ENCODE measurements around the gene RTN3. TPM values are rescaled to one million over a fixed set of nuclear protein-coding genes. Genes with fewer than 3 reads are reported as not detected.

The RTN3 gene
- total RNA-seq, 1 experiment from 2014 or later, result 145 TPM

DNA sequence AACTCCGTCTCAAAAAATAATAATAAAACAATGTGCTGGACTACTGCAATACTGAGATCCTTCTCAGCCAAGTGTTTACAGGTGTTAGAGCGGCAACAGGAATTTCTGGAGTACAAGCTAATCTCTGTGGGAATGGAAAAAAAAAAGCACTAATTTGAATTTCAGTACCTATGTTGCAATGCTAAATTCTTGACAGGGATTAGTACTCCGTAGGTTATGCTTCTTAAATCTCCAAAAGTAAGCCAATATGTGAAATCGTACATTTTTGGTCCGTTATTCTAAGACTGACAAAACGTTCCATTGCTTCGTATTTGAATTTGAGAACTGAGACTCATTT lies 11.2 kb upstream of the RTN3 start:
- BruUV-seq (replicated peaks), result TSS peak; percentile 92
- ChIA-PET POLR2A (no interaction called here), CTCF (interaction anchor here (1.6 kb wide), 1 partner anchor 68 kb away, joined by 6 read pairs; no protein-coding TSS in a partner anchor)
- intact Hi-C loops (cut with micrococcal nuclease; ENCODE audit: unreplicated experiment) (no loop called here), in situ Hi-C loops (cut with HindIII; ENCODE audit: low pct_unique_long_range_greater_than_20kb, low sequenced_read_pairs) (no loop called here)
- DNase-seq (ENCODE audit: low read depth, low spot score), result no peak
- Histone ChIP-seq H3K36me3 (ENCODE audit: control insufficient read depth, insufficient read depth, low read length) (no peaks in the 10 kb centered on the region), H3K4me3 (ENCODE audit: low read depth in 2 of 2, low read length in 2 of 2) (peak overlapping the region; percentile 72 to 88), H3K27ac (ENCODE audit: low read length) (peak overlapping the region; percentile 97), H3K27me3 (ENCODE audit: control insufficient read depth, insufficient read depth, low read length) (no peaks in the 10 kb centered on the region), H3K4me1 (ENCODE audit: control insufficient read depth, insufficient read depth, low read length) (peaks cover 16% of the 10 kb centered on the region), H3K9me3 (ENCODE audit: control insufficient read depth, insufficient read depth, low read depth, low read length) (no peaks in the 10 kb centered on the region)
- TF ChIP-seq POLR2AphosphoS5 (IDR thresholded peaks at IDR 0.05; ENCODE audit: low read depth, low read length) (no peak), TCF7L2 (IDR thresholded peaks at IDR 0.05; ENCODE audit: low read depth, low read length) (no peak), SIN3A (IDR thresholded peaks at IDR 0.05; ENCODE audit: borderline replicate concordance, insufficient read depth, low read depth, low read length) (no peak)
- TF ChIP-seq, protein P1, sequence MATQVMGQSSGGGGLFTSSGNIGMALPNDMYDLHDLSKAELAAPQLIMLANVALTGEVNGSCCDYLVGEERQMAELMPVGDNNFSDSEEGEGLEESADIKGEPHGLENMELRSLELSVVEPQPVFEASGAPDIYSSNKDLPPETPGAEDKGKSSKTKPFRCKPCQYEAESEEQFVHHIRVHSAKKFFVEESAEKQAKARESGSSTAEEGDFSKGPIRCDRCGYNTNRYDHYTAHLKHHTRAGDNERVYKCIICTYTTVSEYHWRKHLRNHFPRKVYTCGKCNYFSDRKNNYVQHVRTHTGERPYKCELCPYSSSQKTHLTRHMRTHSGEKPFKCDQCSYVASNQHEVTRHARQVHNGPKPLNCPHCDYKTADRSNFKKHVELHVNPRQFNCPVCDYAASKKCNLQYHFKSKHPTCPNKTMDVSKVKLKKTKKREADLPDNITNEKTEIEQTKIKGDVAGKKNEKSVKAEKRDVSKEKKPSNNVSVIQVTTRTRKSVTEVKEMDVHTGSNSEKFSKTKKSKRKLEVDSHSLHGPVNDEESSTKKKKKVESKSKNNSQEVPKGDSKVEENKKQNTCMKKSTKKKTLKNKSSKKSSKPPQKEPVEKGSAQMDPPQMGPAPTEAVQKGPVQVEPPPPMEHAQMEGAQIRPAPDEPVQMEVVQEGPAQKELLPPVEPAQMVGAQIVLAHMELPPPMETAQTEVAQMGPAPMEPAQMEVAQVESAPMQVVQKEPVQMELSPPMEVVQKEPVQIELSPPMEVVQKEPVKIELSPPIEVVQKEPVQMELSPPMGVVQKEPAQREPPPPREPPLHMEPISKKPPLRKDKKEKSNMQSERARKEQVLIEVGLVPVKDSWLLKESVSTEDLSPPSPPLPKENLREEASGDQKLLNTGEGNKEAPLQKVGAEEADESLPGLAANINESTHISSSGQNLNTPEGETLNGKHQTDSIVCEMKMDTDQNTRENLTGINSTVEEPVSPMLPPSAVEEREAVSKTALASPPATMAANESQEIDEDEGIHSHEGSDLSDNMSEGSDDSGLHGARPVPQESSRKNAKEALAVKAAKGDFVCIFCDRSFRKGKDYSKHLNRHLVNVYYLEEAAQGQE (IDR thresholded peaks at IDR 0.05; ENCODE audit: insufficient read depth in 1 of 2, low read depth in 2 of 2, low read length in 1 of 2), result no peak
- TF ChIP-seq, protein P2, sequence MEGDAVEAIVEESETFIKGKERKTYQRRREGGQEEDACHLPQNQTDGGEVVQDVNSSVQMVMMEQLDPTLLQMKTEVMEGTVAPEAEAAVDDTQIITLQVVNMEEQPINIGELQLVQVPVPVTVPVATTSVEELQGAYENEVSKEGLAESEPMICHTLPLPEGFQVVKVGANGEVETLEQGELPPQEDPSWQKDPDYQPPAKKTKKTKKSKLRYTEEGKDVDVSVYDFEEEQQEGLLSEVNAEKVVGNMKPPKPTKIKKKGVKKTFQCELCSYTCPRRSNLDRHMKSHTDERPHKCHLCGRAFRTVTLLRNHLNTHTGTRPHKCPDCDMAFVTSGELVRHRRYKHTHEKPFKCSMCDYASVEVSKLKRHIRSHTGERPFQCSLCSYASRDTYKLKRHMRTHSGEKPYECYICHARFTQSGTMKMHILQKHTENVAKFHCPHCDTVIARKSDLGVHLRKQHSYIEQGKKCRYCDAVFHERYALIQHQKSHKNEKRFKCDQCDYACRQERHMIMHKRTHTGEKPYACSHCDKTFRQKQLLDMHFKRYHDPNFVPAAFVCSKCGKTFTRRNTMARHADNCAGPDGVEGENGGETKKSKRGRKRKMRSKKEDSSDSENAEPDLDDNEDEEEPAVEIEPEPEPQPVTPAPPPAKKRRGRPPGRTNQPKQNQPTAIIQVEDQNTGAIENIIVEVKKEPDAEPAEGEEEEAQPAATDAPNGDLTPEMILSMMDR (IDR thresholded peaks at IDR 0.05), result no peak
- no peak for ATAC-seq

DNA sequence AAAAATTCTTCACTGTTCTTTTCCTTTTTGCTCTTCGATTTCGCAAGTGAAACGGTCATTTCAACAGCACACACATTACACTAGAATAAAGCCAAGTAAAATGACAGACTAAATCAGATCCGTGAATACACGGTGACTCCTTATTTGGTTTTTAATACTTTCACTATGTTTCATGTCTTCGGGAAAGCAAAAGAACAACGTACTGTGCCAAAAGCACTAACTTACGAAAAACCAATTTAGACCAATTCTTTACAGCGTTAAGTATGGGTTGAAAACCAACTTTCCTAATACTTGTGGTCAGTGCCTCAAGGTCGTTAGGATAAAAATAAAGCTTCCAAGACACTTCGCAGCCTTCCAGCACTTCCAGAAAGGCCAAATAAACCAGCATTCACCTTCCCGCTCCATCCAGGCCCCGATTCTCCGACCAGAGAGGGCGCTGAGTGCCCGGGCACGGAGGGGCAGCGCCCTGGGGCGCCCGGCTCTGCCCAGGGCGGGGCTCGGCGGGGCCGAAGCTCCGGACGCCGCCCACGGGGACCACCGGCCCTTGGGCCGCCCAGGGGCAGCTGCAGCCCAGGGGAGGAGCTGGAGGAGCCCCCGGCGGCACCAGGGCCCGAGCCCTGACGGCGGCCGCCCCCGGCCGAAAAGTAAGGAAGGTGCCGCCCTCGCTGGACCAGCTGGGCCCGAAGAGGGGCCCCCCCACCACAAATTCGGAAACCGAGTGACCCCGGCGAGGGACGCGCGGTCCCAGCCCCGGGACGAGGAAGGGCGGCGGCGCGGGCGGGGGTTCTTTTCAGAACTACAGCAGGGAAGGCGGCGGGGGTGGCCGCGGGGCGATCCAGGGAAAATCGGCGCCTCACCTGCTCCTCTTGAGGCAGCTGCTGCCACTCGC lies 10.6 kb upstream of the RTN3 start:
- H3K27ac ChIP-seq (ENCODE audit: low read length), result peak overlapping the region; percentile 97
- peak overlapping the region; percentile 72 to 88 for H3K4me3 ChIP-seq (ENCODE audit: low read depth in 2 of 2, low read length in 2 of 2)
- peak; percentile 69 for ATAC-seq
- H3K9me3 ChIP-seq (ENCODE audit: control insufficient read depth, insufficient read depth, low read depth, low read length), result no peaks in the 10 kb centered on the region
- intact Hi-C loops (cut with micrococcal nuclease; ENCODE audit: unreplicated experiment), result no loop called here
- TF ChIP-seq, protein P1 (IDR thresholded peaks at IDR 0.05; ENCODE audit: insufficient read depth in 1 of 2, low read depth in 2 of 2, low read length in 1 of 2), result no peak
- TF ChIP-seq POLR2AphosphoS5 (IDR thresholded peaks at IDR 0.05; ENCODE audit: low read depth, low read length) (no peak), SIN3A (IDR thresholded peaks at IDR 0.05; ENCODE audit: borderline replicate concordance, insufficient read depth, low read depth, low read length) (0 out of 2 replicates have a peak, but pooled peaks have one; percentile 23), TCF7L2 (IDR thresholded peaks at IDR 0.05; ENCODE audit: low read depth, low read length) (no peak)
- TF ChIP-seq, protein P2 (IDR thresholded peaks at IDR 0.05), result peak; percentile 86
- in situ Hi-C loops (cut with HindIII; ENCODE audit: low pct_unique_long_range_greater_than_20kb, low sequenced_read_pairs), result no loop called here
- H3K36me3 ChIP-seq (ENCODE audit: control insufficient read depth, insufficient read depth, low read length), result no peaks in the 10 kb centered on the region
- H3K27me3 ChIP-seq (ENCODE audit: control insufficient read depth, insufficient read depth, low read length), result no peaks in the 10 kb centered on the region
- H3K4me1 ChIP-seq (ENCODE audit: control insufficient read depth, insufficient read depth, low read length), result peaks cover 16% of the 10 kb centered on the region
- DNase-seq (ENCODE audit: low read depth, low spot score), result no peak
- no TSS peak for BruUV-seq (replicated peaks)
- CTCF ChIA-PET, result interaction anchor here (0.9 to 1.6 kb wide), 2 partner anchors 12 to 68 kb away, joined by 3 to 6 read pairs; no protein-coding TSS in a partner anchor
- POLR2A ChIA-PET, result no interaction called here

Data from Panc1 (cell line).